Muscle layer of colon (tissue), 2 donors: ENCODE measurements around the gene GAPVD1.

Source experiments
- H3K27ac ChIP-seq: one replicate; pipeline ENCODE4 v1.7.0; 2013; ENCODE audit warnings: low read depth, mild to moderate bottlenecking, low read length, moderate library complexity
- H3K27me3 ChIP-seq, 2 donors: one replicate each; pipeline ENCODE4 v1.7.0; 2013; ENCODE audit warnings: low read length in 2 of 2, mild to moderate bottlenecking in 2 of 2; ENCODE audit not compliant: insufficient read depth in 2 of 2, control insufficient read depth in 1 of 2
- H3K36me3 ChIP-seq: one replicate; pipeline ENCODE4 v1.7.0; 2013; ENCODE audit warnings: mild to moderate bottlenecking, low read length; ENCODE audit not compliant: insufficient read depth
- H3K4me1 ChIP-seq: one replicate; pipeline ENCODE4 v1.7.0; 2013; ENCODE audit warnings: mild to moderate bottlenecking, low read length; ENCODE audit not compliant: insufficient read depth
- H3K4me3 ChIP-seq, 2 donors: one replicate each; pipeline ENCODE4 v1.7.0; 2013; ENCODE audit warnings: low read length in 2 of 2, low read depth in 1 of 2, mild to moderate bottlenecking in 1 of 2, moderate library complexity in 1 of 2
- H3K9ac ChIP-seq: one replicate; pipeline ENCODE4 v1.7.0; 2013; ENCODE audit warnings: low read length
- H3K9me3 ChIP-seq: one replicate; pipeline ENCODE4 v1.7.0; 2013; ENCODE audit warnings: mild to moderate bottlenecking, low read length
- donor health status: abdominal sarcoma.
- donor health status: Adenocarcinoma of cecum.

Gene GAPVD1

GRCh38 chr9:125323615-125324014 is 62.0 kb downstream of the GAPVD1 start:
- H3K9ac ChIP-seq = no peak overlapping the region
- no peak overlapping the region for H3K4me3 ChIP-seq
- H3K4me1 ChIP-seq = no peaks in the 10 kb centered on the region
- H3K36me3 ChIP-seq = peaks cover 28% of the 10 kb centered on the region
- no peaks in the 10 kb centered on the region for H3K27me3 ChIP-seq
- H3K9me3 ChIP-seq = no peaks in the 10 kb centered on the region
- no peak overlapping the region for H3K27ac ChIP-seq

DNA sequence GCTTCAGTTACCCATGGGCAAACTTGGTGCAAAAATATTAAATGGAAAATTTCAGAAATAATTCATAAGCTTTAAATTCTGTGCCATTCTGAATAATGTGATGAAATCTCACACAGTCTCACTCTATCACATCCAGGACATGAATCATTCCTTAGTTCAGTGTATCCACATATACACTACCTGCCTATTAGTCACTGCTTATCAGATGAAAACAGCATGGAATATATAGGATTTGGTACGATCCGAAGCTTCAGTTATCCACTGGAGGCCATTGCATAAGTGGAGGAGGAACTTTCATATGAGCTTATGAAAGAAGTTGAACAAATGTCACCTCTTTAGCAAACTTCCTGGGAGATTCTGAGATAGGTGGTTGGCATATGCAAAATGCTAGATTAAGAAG is 64.2 kb downstream of the GAPVD1 start:
- Histone ChIP-seq H3K9ac (no peak overlapping the region), H3K27me3 (no peaks in the 10 kb centered on the region), H3K27ac (no peak overlapping the region), H3K9me3 (no peaks in the 10 kb centered on the region), H3K4me1 (no peaks in the 10 kb centered on the region), H3K4me3 (no peak overlapping the region), H3K36me3 (peaks cover 44% of the 10 kb centered on the region)

GRCh38 chr9:125329978-125330377 is 68.4 kb downstream of the GAPVD1 start:
- no peaks in the 10 kb centered on the region for H3K9me3 ChIP-seq

DNA sequence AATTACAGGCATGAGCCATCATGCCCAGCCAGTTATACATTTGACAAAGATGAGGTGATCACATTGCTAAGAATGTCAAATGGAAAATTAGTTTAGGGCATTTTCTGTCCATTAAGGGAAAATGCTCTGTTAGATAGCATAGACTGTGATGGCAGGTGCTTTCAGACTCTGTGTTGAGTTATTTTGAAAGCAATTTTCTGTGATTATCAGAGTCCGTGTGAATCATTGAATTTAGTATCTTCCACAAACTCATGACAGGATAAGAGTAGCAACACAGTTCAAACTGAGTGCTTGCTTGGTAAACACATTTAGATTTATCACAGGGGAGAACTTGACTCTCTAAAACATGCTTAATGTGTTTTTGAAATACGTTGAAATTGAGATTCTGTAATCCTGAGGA is 69.0 kb downstream of the GAPVD1 start:
- peaks cover 62% of the 10 kb centered on the region for H3K36me3 ChIP-seq
- no peak overlapping the region for H3K27ac ChIP-seq
- no peak overlapping the region for H3K4me3 ChIP-seq
- no peaks in the 10 kb centered on the region for H3K9me3 ChIP-seq
- no peak overlapping the region for H3K9ac ChIP-seq
- H3K4me1 ChIP-seq = no peaks in the 10 kb centered on the region
- H3K27me3 ChIP-seq = no peaks in the 10 kb centered on the region

More at GRCh38 chr9:125329978-125330377, 68.4 kb downstream of the GAPVD1 start:
- no peak overlapping the region for H3K27ac ChIP-seq
- no peak overlapping the region for H3K4me3 ChIP-seq
- peaks cover 63% of the 10 kb centered on the region for H3K36me3 ChIP-seq
- H3K27me3 ChIP-seq = no peaks in the 10 kb centered on the region
- no peak overlapping the region for H3K9ac ChIP-seq
- no peaks in the 10 kb centered on the region for H3K4me1 ChIP-seq

GRCh38 chr9:125332527-125332926 is 70.9 kb downstream of the GAPVD1 start:
- H3K27ac ChIP-seq = no peak overlapping the region
- H3K36me3 ChIP-seq = peaks cover 64% of the 10 kb centered on the region
- H3K4me1 ChIP-seq = no peaks in the 10 kb centered on the region
- no peaks in the 10 kb centered on the region for H3K27me3 ChIP-seq
- no peak overlapping the region for H3K4me3 ChIP-seq
- H3K9me3 ChIP-seq = no peaks in the 10 kb centered on the region
- H3K9ac ChIP-seq = no peak overlapping the region

- H3K27ac ChIP-seq = no peak overlapping the region
- H3K4me1 ChIP-seq = peaks cover 6% of the 10 kb centered on the region
- H3K9ac ChIP-seq = no peak overlapping the region
- peaks cover 62% of the 10 kb centered on the region for H3K36me3 ChIP-seq
- no peaks in the 10 kb centered on the region for H3K9me3 ChIP-seq
- no peaks in the 10 kb centered on the region for H3K27me3 ChIP-seq
- no peak overlapping the region for H3K4me3 ChIP-seq
Observed at GRCh38 chr9:125337236-125337635, 75.6 kb downstream of the GAPVD1 start.

- H3K36me3 ChIP-seq = peaks cover 54% of the 10 kb centered on the region
Observed at GRCh38 chr9:125338929-125339328, 77.3 kb downstream of the GAPVD1 start.

DNA sequence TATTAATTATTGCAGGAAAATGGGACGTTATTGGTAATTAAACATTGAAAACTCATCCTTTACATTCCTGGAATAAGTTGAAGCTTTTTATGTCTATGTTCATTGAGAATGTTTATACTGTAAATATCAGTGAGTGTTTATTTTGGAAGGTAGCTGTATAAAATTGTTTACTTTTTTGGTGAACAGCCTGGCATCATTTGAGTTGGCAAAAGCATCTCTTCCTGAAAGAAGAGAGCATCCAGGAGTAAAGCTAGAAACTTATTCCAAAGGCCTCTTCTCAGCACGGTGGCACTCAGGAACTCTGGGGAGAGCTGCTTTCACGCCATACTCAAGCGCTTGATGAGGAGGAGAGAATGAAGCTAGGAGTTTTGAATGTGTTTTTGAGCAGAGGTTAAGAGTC is 79.9 kb downstream of the GAPVD1 start:
- Histone ChIP-seq H3K9ac (no peak overlapping the region), H3K4me3 (no peak overlapping the region), H3K27ac (no peak overlapping the region), H3K4me1 (peaks cover 6% of the 10 kb centered on the region), H3K9me3 (no peaks in the 10 kb centered on the region), H3K36me3 (peaks cover 51% of the 10 kb centered on the region), H3K27me3 (no peaks in the 10 kb centered on the region)

More at GRCh38 chr9:125338929-125339328, 77.3 kb downstream of the GAPVD1 start:
- Histone ChIP-seq H3K27me3 (no peaks in the 10 kb centered on the region), H3K9ac (no peak overlapping the region), H3K27ac (no peak overlapping the region), H3K4me1 (peaks cover 6% of the 10 kb centered on the region), H3K9me3 (no peaks in the 10 kb centered on the region), H3K4me3 (no peak overlapping the region)

DNA sequence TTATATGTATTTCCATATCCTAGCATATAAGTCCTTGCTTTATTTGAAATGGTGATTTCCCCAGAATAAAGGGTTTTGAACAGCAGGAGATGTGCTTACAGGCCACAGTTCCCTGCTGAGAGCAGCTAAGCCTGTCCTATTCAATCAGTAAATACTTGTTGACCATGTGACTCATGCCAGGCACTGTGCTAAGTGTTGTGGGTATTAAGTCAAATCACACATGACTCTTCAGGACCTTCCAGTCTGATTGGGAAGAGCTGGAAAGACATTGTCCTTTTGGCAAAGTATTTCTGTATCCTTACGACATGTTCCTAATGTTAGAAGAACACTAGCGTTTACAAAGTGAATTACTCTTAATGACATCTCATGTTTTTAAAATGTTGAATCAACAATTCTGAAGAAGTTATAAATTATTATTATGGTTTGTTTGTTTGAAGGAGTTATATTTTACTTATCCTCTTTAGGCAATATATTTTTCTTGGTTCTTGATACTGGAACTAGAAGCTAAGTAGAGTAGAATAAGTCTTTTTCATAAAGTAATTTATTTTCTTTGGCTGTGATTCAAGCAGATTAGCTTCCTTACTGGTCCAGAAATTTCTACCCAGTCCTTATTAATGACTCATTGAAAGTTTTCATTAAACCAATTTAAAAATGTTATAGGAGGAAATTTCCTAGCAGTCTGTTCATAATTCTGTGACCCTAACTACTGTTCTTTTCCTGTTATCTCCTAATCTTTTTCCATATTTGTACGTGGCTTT is 82.1 kb downstream of the GAPVD1 start:
- Histone ChIP-seq H3K36me3 (peaks cover 57% of the 10 kb centered on the region), H3K9ac (no peak overlapping the region), H3K27ac (no peak overlapping the region), H3K9me3 (no peaks in the 10 kb centered on the region), H3K4me3 (no peak overlapping the region), H3K4me1 (peaks cover 6% of the 10 kb centered on the region), H3K27me3 (no peaks in the 10 kb centered on the region)

DNA sequence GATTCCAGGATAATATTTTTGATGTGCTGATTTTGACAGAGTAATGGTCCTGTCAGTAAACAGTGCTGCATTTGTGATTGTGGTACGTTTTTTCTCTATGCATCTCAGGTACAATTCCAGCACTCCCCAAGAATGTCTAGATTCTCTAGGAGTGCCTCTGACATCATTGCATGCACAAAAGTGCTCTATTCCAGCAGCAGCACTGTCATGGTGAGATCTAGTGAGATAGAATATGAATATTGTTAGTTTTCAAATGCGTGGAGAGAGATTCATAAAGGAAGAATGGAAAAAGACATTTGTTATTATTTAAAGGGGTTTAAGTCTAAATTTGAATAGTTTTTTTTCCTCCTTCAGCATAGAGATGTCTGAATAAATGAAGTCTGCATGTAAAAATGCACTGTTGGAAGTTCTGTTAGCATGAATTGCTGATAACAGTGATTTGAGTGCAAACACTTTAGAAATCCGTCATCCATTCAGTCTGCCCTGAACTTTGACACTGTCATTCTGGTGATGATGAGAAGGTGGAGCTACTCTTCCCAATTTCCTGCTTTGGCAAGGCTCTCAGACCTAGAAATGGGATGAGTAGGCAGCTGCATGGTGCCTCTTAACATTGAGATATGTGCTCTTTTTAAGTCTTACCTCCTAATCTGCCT is 84.6 kb downstream of the GAPVD1 start:
- Histone ChIP-seq H3K27me3 (no peaks in the 10 kb centered on the region), H3K36me3 (peaks cover 63% of the 10 kb centered on the region), H3K27ac (no peak overlapping the region), H3K9me3 (no peaks in the 10 kb centered on the region), H3K4me1 (peaks cover 6% of the 10 kb centered on the region), H3K9ac (no peak overlapping the region), H3K4me3 (no peak overlapping the region)

DNA sequence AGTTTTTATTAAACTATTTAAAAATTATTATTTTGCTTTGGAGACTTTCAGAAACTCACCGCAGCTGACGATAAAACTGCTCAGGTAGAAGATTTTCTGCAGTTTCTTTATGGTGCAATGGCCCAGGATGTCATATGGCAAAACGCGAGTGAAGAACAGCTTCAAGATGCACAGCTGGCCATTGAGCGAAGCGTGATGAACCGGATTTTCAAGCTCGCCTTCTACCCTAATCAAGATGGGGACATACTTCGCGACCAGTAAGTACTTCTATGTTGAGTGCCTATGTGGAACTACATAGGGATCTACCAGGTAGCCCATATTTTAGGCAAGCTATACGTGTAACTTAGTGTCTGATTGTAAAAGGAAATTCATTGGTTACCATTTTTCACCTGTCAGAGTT is 94.0 kb downstream of the GAPVD1 start:
- peaks cover 82% of the 10 kb centered on the region for H3K36me3 ChIP-seq
- no peaks in the 10 kb centered on the region for H3K9me3 ChIP-seq
- H3K27me3 ChIP-seq = no peaks in the 10 kb centered on the region
- no peak overlapping the region for H3K27ac ChIP-seq
- no peaks in the 10 kb centered on the region for H3K4me1 ChIP-seq
- no peak overlapping the region for H3K4me3 ChIP-seq
- no peak overlapping the region for H3K9ac ChIP-seq

DNA sequence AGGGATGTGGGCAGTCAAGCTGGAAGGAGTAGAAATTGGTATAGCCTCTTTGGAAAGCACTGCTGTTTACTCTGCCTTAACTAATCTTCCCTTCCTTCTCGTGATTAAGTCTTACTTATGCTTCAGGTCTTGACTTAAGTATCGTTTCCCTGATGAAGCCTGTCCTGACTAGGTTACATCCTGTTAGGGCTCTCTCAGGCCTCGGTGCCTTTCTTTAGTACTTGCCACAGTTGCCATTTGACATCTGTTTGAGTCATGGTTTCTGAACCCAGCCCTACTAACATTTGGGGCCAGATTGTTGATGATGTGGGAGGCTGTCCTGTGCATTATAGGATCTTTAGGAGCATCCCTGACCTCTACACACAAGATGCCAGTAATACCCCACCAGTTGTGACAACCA is 94.4 kb downstream of the GAPVD1 start:
- no peaks in the 10 kb centered on the region for H3K27me3 ChIP-seq
- H3K4me3 ChIP-seq = no peak overlapping the region
- H3K4me1 ChIP-seq = no peaks in the 10 kb centered on the region
- H3K9ac ChIP-seq = no peak overlapping the region
- no peaks in the 10 kb centered on the region for H3K9me3 ChIP-seq
- no peak overlapping the region for H3K27ac ChIP-seq
- H3K36me3 ChIP-seq = peaks cover 80% of the 10 kb centered on the region
